Middle frontal gyrus (tissue), 1 donor: ENCODE data around the gene MIF4GD.
"Not testable (repeated sequence)": the region's sequence is repeated elsewhere in the genome, so short reads cannot be mapped to it uniquely, and the experiment has no call there.

Source experiments
- DNase-seq: peaks from one replicate; pipeline ENCODE4 v3.0.0-alpha.2; 2015; ENCODE audit warnings: low spot score; ENCODE audit errors: extremely low spot score

MIF4GD gene

DNA sequence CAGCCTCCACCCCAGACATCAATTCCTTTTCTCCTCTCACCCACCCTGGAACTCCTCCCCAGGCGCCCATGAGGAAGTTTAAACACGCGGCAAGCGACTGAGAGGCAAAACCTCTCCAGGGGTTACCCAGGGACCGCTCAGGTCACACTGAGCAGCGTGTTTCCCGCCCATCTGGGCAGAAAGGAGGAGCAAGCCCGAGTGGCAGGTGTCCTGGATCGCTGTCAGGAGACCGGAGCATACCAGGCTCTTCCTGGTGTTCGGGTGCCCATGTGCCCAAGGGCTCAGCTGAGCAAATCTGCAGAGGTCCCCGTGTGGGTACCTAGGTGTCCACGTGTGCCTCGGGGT lies 17.7 kb upstream of the MIF4GD start:
- no peak for DNase-seq

DNA sequence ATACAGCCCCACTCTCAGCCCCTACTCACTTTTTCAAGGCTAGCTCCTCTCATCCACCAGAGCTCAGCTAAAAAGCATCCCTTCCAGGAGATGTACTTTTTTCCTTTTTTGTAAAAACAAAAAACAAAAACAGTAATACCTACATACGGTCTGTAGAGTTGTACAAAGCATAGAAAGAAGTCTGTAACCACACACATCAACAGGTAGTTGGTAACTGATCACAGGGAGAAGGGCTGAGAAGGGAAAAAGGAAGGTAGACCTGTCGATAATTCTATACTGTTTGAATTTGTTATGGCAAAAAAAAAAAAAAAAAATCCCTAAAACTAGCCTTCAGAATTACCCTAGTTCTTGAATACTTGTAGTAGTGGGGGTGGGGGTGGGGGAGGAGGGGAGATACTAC lies 17.3 kb upstream of the MIF4GD start:
- no peak for DNase-seq

DNA sequence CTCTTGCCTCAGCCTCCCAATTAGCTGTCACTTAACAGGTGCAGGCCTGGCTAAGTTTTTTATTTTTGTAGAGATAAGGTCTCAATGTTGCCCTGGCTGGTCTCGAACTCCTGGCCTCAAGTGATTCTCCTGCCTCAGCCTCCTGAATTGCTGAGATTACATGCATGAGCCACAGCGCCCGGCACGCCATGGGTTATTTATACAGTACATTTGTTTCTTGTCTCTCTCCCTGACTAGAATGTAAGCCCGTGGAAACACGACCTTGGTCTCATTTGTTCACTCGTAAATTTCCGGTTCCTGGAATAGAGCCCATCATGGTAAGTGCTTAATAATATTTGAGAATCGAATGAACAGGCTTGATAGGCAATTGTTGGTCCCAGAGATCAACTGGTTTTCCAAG lies 16.2 kb upstream of the MIF4GD start:
- DNase-seq: no peak

DNA sequence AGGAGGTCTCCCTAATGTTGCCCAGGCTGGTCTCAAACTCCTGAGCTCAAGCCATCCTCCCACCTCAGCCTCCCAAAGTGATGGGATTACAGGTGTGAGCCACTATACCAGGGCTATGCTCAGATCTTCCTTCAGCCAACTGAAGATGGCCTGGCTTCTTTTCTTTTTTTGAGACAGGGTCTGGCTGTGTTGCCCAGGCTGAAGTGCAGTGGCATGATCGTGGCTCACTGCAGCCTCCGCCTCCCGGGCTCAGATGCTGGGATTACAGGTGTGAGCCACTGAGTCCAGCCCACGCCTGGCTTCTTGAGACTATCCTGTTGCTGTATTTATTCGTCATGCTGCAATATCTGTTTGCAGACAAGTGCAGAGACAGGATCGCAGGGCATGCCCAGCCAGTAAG lies 14.1 kb upstream of the MIF4GD start:
- DNase-seq: no peak

DNA sequence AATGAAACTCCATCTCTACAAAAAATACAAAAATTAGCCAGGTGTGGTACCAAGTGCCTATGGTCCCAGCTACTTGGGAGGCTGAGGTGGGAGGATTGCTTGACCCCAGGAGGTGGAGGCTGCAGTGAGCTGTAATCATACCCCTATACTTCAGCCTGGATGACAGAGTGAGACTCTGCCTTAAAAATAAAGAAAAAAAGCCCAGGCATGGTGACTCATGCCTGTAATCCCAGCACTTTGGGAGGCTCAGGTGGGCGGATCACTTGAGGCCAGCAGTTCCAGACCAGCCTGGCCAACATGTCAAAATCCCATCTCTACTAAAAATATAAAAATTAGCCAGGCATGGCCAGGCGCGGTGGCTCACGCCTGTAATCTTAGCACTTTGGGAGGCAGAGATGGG lies 9.2 kb upstream of the MIF4GD start:
- DNase-seq: not testable (repeated sequence)

DNA sequence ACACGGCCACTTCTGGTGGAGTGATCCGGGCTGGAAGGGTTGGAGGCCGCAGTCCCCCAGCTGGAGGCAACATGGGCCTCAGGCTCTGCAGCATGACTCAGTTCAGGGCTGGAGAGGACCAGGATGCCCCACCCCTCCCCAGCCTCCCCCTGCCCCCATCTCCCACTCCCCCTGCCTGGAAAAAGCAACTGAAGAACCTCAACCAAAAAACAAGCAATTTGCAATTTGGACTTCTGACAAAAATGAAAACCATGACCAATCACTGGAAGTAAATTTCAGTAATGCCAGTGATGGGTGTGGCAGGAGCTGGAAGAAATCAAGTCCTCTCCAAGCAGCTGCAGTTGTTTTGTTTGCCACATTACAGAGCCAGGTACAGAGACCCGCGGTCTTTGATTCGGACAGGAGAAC lies 6.6 kb upstream of the MIF4GD start:
- DNase-seq: no peak

DNA sequence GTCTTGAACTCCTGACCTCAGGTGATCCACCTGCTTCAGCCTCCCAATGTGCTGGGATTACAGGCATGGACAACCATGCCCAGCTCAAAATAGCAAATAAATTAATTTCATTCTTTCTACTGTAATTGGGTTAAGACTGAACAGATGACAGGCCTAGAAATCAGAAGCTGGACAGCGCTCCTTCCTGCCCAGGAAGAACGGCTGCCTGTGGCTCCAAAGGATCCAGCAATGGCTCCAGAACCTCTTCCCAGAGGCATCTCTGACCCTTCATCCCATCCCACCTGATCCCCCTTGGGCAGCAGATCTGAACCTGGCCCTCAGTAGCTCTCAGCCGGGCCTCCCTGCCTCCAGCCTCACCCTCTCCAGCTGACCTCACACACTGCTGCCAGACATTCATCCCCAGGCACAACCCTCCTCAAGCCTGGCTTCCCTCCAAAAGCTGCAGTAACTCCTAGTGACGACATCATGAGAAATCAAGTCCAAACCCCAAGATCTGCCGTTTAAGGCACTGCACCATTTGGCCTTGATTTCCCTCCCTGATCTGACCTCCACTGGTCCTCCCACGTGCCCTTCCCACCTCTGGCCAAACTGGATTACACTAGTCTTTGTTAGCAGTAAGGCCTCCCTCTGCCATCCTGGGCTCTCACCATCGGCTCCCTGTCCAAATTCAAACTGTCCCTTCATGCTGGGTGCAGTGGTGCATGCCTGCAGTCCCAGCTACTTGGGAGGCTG lies 3.1 kb upstream of the MIF4GD start:
- DNase-seq: no peak

DNA sequence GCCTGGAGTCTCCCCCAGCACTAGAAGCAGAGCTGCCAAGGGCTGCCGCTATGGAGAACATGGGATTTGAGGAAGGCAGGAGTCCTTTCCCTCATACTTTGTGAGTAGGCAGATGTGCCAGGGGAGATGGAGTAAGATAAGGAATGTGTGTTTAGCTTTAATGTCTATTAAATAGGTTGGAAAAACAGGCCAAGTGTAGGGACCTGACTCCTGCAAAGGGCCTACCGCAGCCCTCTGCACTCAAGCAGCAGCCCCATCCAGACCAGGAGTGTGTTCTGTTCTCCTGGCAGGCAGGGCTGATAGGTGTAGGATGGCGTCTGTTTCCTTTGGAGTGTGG lies 1.8 kb upstream of the MIF4GD start:
- no peak for DNase-seq

DNA sequence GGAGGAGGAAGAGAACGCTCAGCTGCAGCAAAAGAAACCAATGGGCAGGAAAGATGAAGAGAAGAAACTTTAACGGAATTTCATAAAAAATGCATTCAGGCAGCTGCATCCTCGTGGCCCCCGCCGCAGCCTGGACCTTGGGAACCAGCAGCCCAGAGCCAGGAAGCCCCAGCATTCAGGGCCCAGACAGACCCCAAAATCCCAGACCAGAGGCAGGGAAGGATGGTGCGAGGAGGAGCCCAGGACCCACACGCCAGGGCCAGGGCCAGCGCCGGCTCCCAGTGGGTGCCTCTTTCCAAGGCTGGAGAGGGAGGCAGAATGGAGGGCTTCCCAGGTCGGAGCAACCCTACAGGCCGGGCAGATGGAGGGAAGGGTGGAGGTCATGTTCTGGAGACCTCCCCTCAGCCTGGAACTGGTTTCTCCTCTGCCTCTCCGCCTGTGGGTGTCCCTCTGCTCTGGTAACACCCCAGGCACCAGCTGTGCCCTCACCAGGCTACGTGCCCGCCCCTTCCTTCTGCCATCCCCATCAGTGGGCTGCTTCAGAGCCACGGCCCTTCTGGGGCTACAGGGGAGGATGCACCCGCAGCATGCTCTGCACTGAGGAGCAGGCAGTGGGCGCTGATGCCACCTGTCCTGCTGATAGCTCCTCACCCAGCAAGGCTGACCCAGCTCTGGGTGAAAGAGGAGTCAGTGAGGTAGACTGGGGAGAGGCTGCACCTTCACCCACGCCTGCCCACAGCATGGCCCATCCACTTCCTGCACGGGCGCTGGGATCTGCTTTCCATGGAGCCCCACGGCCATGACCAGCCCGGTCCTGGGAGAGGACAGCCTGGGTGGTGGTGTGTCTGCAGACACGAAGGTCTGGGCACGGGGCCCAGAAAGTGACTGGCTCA lies 1.2 kb upstream of the MIF4GD start:
- DNase-seq: no peak

DNA sequence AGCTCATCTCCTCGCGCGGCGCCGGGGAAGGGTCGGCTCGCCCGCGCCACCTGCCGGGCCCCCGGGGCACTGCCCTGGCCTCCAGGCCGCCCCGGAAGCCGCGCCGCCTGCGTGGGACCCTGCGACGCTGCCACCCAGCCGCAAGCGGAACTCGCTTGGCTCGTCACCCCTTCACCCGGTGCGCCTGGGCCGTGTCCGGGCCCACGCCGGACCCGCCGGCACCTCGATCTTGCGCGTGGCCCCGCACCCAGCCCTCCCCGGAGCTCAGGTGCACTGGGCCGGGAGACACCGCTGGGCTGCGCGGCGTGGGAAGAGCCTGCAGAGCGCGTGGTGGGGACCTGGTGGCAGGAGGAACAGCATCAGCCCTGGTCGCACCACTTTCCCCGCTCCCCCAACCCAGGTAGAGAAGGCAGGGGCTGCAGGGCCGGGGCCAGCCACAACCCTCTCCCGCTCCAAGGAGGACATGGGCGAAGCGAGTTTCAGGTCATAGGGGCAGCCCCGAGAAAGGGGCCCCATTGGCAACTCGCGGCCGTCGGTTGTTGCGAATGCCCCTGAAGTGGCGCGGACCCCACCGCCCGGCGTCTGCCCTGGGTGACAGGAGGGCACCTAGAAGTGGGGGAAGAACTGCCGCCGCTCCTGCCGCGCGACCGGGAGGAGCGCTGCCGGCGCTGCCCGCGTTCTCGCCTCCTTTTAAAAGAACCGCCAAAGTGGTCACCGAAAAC lies 363 bp upstream of the MIF4GD start:
- peak; percentile 53 for DNase-seq

DNA sequence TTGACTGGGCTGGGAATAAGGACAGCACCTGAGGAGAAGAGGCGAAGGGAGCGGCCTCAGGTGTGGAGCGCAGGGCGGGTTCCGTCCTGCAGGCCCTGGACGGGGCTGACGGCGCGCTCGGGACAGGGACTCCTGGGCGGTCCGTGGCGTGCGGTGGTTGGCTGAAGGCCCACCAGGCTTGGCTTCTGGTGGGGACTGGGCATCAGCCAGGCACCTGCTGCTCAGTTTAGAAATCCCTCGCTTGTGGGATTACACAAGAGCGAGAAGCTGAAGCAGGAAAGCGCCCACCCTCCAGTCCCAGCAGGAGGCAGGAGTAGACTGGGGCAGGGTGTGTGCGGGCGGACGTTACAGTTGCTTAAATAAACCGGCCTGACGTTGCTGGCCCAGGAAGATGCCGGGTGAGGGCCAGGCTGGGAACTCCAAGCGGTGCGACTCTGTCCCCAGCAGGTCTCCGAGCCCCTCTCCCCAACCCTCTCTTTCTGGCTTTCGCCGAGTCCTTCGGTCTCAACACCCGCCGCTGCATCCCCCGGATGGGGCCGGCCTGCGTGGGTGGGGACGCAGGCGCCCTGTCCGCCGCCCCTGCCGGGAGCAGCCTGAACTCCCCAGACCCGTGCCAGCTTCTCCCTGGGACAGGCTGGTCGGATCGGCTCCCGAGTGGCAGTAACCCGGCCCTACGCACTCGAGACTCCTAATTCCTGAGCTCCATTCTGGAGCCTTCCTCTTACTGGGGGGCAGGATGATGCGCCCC lies 639 bp downstream of the MIF4GD start:
- DNase-seq: no peak

DNA sequence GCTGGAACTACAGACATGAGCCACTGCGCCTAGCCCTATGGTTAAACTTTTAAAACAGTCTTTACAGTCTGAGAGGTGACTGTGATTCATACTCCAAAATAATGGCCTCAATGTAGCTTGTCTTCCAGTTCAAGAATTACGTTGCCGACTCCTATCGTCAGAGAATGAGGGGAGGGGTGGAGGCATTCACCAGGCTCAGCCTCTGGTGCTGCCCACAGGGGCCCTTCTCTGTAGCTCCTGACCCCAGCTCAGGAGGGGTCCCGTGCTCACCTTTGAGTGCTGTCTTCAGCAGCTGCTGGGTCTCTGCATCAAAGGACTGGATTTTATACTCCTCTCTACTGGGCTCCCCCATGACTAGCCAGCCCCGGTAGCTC lies 1.2 kb downstream of the MIF4GD start:
- no peak for DNase-seq

DNA sequence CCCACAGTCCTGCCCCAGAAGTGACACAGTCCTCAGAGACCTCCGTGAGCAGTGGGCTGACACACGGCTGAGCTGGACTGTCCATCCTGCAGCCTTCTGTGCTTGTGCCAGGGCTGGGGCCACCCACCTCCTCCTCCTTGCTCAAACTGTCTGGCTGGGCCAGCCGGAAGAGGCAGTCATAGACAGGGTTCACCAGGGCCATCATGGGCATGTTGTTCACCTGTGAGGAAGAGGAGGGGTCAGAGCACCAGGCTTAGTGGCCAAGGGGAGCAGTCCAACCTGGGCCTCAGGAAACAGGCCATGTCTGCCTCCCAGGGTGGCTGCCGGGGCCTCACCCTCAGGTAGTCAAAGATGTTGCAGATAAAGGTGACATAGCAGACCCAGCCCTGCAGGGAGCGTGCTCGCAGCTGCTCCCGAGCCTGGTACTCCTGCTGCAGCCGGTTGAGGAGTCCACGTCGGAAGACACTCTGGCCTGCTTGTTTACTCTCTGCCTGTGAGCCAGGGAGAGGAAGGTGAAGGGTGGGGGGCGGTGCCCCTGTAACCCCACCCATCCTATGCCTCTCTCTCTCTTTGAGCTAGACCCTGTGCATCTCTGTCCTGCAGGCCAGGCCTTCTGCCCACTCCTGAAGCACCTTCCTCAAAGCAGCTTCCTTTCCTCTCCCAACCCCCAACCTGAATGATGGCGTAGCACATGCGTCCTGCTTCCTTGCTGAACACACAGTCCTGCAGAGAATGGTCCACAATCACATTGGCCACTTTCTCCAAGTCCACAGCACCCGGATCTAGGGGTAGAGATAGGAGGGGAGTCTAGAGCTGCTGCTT lies 3.4 kb downstream of the MIF4GD start:
- no peak for DNase-seq

DNA sequence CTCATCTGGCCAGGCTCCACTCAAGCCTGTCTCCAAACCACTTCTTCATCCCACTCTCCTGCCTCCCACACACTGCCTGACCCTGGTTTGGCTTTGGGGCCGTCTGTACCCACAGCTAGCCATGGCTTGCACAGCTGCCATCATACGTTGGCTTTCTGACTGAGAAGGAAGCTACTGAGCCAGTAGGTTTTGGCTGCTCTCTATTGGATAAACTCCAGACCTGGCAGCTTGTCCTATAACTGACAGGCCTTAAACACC lies 3.9 kb downstream of the MIF4GD start:
- DNase-seq: no peak

DNA sequence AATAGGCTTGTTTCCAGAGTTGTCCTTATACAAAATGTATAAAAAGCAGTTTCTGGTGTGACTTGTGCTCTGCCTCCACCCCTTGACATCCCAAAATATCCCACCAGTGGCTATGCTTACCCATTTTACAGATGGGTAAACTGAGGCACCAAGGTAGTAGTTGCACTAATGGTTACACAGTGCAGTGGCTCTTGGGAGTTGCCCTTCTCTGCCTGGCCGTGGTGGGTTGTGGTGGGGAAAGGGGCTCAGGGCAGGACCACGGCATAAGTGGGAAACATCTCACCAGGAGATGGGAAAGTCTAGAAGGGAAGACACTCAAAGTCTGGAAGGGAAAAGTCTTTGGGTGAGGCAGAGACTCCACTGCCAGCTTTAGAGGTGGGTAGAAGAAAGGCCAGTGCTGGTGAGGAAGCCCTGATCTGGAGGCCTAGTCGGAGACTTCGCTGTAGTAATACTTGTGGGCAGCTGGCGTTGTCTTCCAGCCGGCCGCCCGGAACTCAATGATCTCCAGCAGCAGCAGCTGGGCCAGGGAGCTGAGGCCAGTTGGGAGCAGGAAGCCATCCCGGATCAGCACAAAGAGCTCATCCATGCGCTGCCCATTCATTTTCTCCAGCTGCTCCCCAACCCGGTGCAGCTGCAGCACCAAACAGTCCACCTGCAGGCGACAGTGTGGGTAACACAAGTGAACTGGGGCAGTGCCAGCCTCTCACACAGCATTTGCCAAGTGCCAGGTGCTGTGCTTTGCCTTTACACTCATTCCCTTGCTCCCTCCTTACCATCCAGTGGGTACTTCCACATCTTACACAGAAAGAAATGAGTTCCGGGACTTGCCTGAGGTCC lies 4.5 kb downstream of the MIF4GD start:
- no peak for DNase-seq

DNA sequence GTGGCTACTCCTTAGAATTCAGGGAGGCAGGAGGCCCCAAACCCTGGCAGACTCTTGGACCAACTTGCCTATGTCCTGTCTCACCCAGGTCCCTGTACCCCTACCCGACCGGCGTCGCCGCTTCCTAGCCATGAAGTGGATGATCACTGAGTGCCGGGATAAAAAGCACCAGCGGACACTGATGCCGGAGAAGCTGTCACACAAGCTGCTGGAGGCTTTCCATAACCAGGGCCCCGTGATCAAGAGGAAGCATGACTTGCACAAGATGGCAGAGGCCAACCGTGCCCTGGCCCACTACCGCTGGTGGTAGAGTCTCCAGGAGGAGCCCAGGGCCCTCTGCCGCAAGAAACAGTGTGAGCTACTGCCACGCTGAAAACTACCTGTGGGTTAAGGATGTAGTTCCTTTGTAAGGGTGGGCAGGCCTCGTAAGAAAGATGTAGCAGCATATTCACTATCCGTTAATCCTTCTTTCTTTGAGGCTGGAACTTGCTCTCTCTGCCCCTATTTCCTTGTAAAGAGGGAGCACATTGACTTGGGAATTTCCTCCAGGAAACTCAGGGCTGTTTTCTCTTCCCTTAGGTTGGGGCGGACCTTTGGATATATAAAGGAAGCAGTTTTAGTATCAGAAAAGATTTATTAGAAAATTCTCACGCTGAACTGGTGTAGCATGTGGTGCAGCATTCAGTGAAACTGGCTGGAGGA lies 5.3 kb downstream of the MIF4GD start:
- no peak for DNase-seq

DNA sequence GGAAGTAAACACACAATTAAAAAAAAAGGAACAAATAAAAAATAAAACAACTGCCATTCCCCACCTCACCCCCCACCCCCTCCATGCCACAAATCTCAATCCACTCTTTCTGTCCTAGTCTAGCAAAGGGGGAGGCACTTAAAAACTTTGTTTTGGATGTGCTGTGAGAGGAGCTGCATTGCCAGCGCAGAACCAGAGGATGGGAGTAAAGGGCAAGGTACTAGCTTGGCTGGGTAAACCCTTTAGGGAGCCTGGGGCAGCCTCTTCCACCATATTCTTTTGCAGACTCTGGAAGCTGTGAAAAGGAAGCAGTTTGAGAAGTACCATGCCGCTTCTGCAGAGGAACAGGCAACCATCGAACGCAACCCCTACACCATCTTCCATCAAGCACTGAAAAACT lies 8.0 kb downstream of the MIF4GD start:
- no peak for DNase-seq

DNA sequence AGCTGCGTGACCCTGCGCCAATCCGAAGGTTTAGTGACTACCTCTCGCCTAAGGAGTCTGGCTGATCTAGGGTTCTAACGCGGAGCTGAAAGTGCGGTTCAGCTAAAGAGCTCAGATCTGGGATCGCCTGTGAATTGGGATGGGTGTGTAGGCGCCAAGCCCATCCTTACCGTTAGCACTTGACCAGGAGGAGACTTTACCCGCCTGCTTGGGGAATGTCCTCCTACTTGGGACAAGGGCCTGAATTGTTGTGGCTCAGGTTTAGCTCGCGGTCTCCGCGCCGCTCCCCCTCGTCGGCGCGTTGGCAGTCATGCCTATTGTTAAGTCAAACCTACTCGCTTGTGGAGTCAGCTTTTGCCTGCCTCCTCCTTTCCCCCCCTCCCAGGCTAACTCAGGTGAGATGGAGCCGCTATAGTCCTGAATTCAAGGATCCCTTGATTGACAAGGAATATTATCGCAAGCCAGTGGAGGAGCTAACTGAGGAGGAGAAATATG lies 8.9 kb downstream of the MIF4GD start:
- DNase-seq: no peak

DNA sequence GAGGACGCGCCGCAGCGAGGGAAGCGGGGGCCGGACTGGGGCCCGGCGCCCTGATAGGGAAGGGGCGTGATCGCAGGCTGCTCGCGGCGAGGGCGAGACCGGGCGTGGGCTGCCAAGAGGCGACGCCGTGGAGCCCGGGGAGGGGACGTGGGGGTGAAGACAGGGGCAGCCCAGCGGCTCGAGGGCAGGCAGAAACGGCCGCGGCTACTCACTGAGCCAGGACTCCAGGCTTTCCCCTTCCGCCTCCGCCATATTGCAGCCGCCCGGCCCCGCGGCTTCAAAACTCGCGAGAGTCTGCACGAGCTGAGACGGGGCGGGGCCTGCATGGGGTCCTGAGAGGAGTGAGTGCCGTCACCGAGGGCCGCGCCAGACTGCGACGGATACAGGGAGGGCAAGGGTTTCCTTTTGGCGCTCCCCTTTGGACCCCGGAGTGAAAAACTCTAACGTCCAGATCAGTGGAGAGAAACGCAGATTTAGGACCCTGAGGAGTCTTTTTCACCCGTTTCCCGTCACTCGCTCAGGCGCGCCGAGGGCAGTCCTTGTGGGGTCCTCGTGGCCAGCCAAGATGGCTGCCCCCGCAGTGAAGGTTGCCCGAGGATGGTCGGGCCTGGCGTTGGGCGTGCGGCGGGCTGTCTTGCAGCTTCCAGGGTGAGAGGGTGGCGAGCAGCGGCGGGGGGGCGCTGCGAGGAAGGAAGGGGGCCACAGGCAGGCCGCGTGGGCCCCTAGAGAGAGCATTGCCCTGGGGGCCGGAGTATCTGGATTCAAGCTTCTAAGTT lies 9.5 kb downstream of the MIF4GD start, which contains the start of the genes GGA3 and MRPS7:
Gene GGA3, minus strand, starts transcription at position 271 of the 776 bp plus-strand sequence. Its CDS starts 19 bp downstream, at position 252.
Gene MRPS7, plus strand, starts transcription at position 544 of the 776 bp plus-strand sequence. Its CDS starts 22 bp downstream, at position 566.
- peak; percentile 87 for DNase-seq
